H1 (cell line): Measurements from ENCODE around the gene PSMB1. TPM values are rescaled to one million over a fixed set of nuclear protein-coding genes. Genes with fewer than 3 reads are reported as not detected.
A peak's percentile ranks its signal among the peaks of the same experiment; 100 is the strongest.

Experiments used
- ASH2L ChIP-seq: fragments of 200-600, 300-600 bp; sonication (generic); IDR thresholded peaks from one replicate; pipeline ENCODE4 v1.7.1; 2017; ENCODE audit warnings: low read length
- BRCA1 ChIP-seq: IDR thresholded peaks from 2 replicates; pipeline ENCODE4 v1.6.1; 2012; ENCODE audit warnings: low read depth, low read length, improper control_type of control experiment
- CBX8 ChIP-seq: fragments of 300-800, 300-1000 bp; sonication (generic); IDR thresholded peaks from 2 replicates; pipeline ENCODE4 v1.7.1; 2016; ENCODE audit warnings: low read depth, low read length, borderline replicate concordance
- CHD1 ChIP-seq: IDR thresholded peaks from 2 replicates; pipeline ENCODE4 v1.6.1; 2012; ENCODE audit warnings: low read depth, low read length, improper control_type of control experiment
- E2F6 ChIP-seq: IDR thresholded peaks from 2 replicates; pipeline ENCODE4 v1.6.1; 2012; ENCODE audit warnings: inconsistent platforms
- EGR1 ChIP-seq: IDR thresholded peaks from 2 replicates; pipeline ENCODE4 v1.6.1; 2011; ENCODE audit warnings: low read depth, low read length, borderline replicate concordance
- EP300 ChIP-seq, 2 experiments: IDR thresholded peaks; 1 replicate in 1 of 2; 2 replicates in 1 of 2; pipeline ENCODE4 v1.6.1; 2011 to 2012; ENCODE audit warnings: low read depth in 2 of 2, low read length in 2 of 2, mild to moderate bottlenecking in 2 of 2, borderline replicate concordance in 1 of 2, inconsistent platforms in 1 of 2, moderate library complexity in 1 of 2
- HDAC2 ChIP-seq, 2 experiments: fragments of 300-600 bp in 1 of 2; sonication (generic) in 1 of 2; IDR thresholded peaks; 2 replicates each; pipeline ENCODE4 v1.6.1; 2011 to 2012; ENCODE audit warnings: low read depth in 2 of 2, low read length in 2 of 2, mild to moderate bottlenecking in 2 of 2, moderate library complexity in 2 of 2, borderline replicate concordance in 1 of 2, inconsistent platforms in 1 of 2
- JUN ChIP-seq: IDR thresholded peaks from 2 replicates; pipeline ENCODE4 v1.6.1; 2011; ENCODE audit warnings: low read depth, mild to moderate bottlenecking, improper control_type of control experiment, low read length
- KDM4A ChIP-seq: IDR thresholded peaks from one replicate; pipeline ENCODE4 v1.7.1; 2012; ENCODE audit warnings: low read depth, mild to moderate bottlenecking, moderate library complexity, low read length, inconsistent platforms; ENCODE audit not compliant: severe bottlenecking
- MAX ChIP-seq: IDR thresholded peaks from 2 replicates; pipeline ENCODE4 v1.6.1; 2012; ENCODE audit warnings: inconsistent platforms
- NANOG ChIP-seq: IDR thresholded peaks from 2 replicates; pipeline ENCODE4 v1.6.1; 2011; ENCODE audit warnings: low read length, low read depth, mild to moderate bottlenecking, inconsistent platforms; ENCODE audit not compliant: insufficient read depth, poor library complexity, severe bottlenecking
- NRF1 ChIP-seq: IDR thresholded peaks from 2 replicates; pipeline ENCODE4 v1.6.1; 2011; ENCODE audit warnings: mild to moderate bottlenecking, low read depth, low read length, improper control_type of control experiment
- PHF8 ChIP-seq: fragments of 200-600 bp; sonication (generic); conservative IDR thresholded peaks from 2 replicates; pipeline ENCODE4 v1.7.1; 2012; ENCODE audit warnings: low read depth, mild to moderate bottlenecking, inconsistent platforms, low read length, moderate library complexity
- POLR2AphosphoS5 ChIP-seq: IDR thresholded peaks from 2 replicates; pipeline ENCODE4 v1.6.1; 2011; ENCODE audit warnings: low read depth, low read length
- POU5F1 ChIP-seq: IDR thresholded peaks from 2 replicates; pipeline ENCODE4 v1.6.1; 2011; ENCODE audit warnings: low read depth, mild to moderate bottlenecking, low read length, moderate library complexity
- RFX5 ChIP-seq: IDR thresholded peaks from 2 replicates; pipeline ENCODE4 v1.6.1; 2011; ENCODE audit warnings: low read depth, low read length, improper control_type of control experiment, borderline replicate concordance
- RNF2 ChIP-seq: fragments of 200-900, 300-1000 bp; sonication (generic); IDR thresholded peaks from 2 replicates; pipeline ENCODE4 v1.7.1; 2016; ENCODE audit warnings: borderline replicate concordance, low read depth, mild to moderate bottlenecking, antibody characterized with exemption, low read length; ENCODE audit not compliant: poor library complexity, severe bottlenecking; ENCODE audit errors: missing control alignments
- SP1 ChIP-seq: IDR thresholded peaks from 2 replicates; pipeline ENCODE4 v1.6.1; 2011; ENCODE audit warnings: low read depth, low read length
- TAF1 ChIP-seq: IDR thresholded peaks from 2 replicates; pipeline ENCODE4 v1.6.1; 2011; ENCODE audit warnings: mild to moderate bottlenecking, low read depth, low read length
- TAF7 ChIP-seq: optimal IDR thresholded peaks from 2 replicates; pipeline ENCODE3; 2011; ENCODE audit warnings: low read depth, mild to moderate bottlenecking, inconsistent platforms, low read length, moderate library complexity, borderline replicate concordance
- YY1 ChIP-seq: IDR thresholded peaks from 2 replicates; pipeline ENCODE4 v1.6.1; 2011; ENCODE audit warnings: low read depth, mild to moderate bottlenecking, low read length
- ZNF274 ChIP-seq: IDR thresholded peaks from 2 replicates; pipeline ENCODE4 v1.7.0; 2012; ENCODE audit warnings: low read length, borderline replicate concordance; ENCODE audit errors: extremely low read depth
- polyA plus RNA-seq, 7 experiments: library from polyadenylated mRNA; depleted of rRNA in 3 of 7; stranded (reverse) in 5 of 7; unstranded in 2 of 7; fragments of >200 nt in 5 of 7; fragments of 200-250 nt in 2 of 7; gene quantifications; 1 replicate in 5 of 7; 2 replicates in 1 of 7; 4 replicates in 1 of 7; pipeline versions ENCODE4 v1.2.1 to v1.2.3, GENCODE V29; 2011 to 2013; ENCODE audit warnings: missing spikeins in 2 of 7, mixed read lengths in 2 of 7
- total RNA-seq: library from RNA; stranded (reverse); fragmentation: NEBNext Ultra II Directional; extraction: Animal tissue kit (Norgen Biotek cat#: 25700); gene quantifications from 2 replicates; pipeline ENCODE4 v1.2.1, GENCODE V29; 2021

Gene PSMB1
- total and polyA plus RNA-seq, 2 of the 8 experiments (the other 6 are each of a cell fraction or from before 2014, with no cell fraction given): 237 to 609 TPM

- TF ChIP-seq MAX: peak; percentile 20; the same call in 1 of the 2 replicates
- peak; percentile 35 for TF ChIP-seq KDM4A
- TF ChIP-seq CBX8: no peak
- TF ChIP-seq PHF8: peak; percentile 80
- no peak for TF ChIP-seq HDAC2 (IDR thresholded peaks at IDR 0.05; ENCODE audit: borderline replicate concordance in 1 of 2, low read depth in 2 of 2, low read length in 2 of 2)
- TF ChIP-seq BRCA1: no peak
- TF ChIP-seq RFX5: no peak
- no peak for TF ChIP-seq E2F6
- peak; percentile 17 for TF ChIP-seq TAF7
- peak in 1 of 2 experiments; percentile 12; a peak in 1 of 3 replicates for TF ChIP-seq EP300 (IDR thresholded peaks at IDR 0.05; ENCODE audit: borderline replicate concordance in 1 of 2, low read depth in 2 of 2, low read length in 2 of 2)
- no peak for TF ChIP-seq POLR2AphosphoS5
- peak; percentile 80; the same call in 1 of the 2 replicates for TF ChIP-seq YY1
- TF ChIP-seq JUN: no peak
- TF ChIP-seq POU5F1: no peak
- no peak for TF ChIP-seq CHD1
- peak; percentile 80 for TF ChIP-seq TAF1
- TF ChIP-seq ASH2L: no peak
- no peak for TF ChIP-seq NRF1
- no peak for TF ChIP-seq RNF2
- no peak for TF ChIP-seq SP1
- no peak for TF ChIP-seq NANOG
- TF ChIP-seq EGR1: peak; percentile 24; the same call in 1 of the 2 replicates
- no peak for TF ChIP-seq ZNF274
Observed at GRCh38 chr6:170584181-170584953, 31.3 kb upstream of the PSMB1 start, which contains the start of gene PDCD2 (continued).
